ENCODE measurements around the gene EID3.
"Not testable (repeated sequence)": the region's sequence is repeated elsewhere in the genome, so short reads cannot be mapped to it uniquely, and the experiment has no call there.

The EID3 gene

GRCh38 chr12:104303538-104304151 is at the start of gene EID3:
TSS of gene EID3 (plus strand) at chr12:104303739. CDS start at chr12:104303935, 196 bp downstream.
- Mint-ChIP-seq H3K4me1 (ENCODE audit: low read depth) (peaks cover 68% of the 10 kb centered on the region), H3K27ac (peak within 1 kb of the TSS; percentile 98), H3K9me3 (no peaks in the 10 kb centered on the region), H3K27me3 (no peaks in the 10 kb centered on the region), H3K36me3 (ENCODE audit: low read depth) (peaks cover 91% of the 10 kb centered on the region), H3K4me3 (peak within 1 kb of the TSS; percentile 82)
- DNase-seq = peak; percentile 94

GRCh38 chr12:104257913-104258472 is 45.5 kb upstream of the EID3 start:
- H3K36me3 Mint-ChIP-seq (ENCODE audit: low read depth) = no peaks in the 10 kb centered on the region
- H3K27me3 Mint-ChIP-seq = no peaks in the 10 kb centered on the region
- H3K27ac Mint-ChIP-seq = no peak overlapping the region
- no peak overlapping the region for H3K4me3 Mint-ChIP-seq
- no peak for DNase-seq
- H3K4me1 Mint-ChIP-seq (ENCODE audit: low read depth) = no peaks in the 10 kb centered on the region
- H3K9me3 Mint-ChIP-seq = no peaks in the 10 kb centered on the region

- H3K9me3 Mint-ChIP-seq = no peaks in the 10 kb centered on the region
Measured at GRCh38 chr12:104258476-104259067, 45.0 kb upstream of the EID3 start.

GRCh38 chr12:104263026-104263425 is 40.5 kb upstream of the EID3 start:
- H3K4me1 Mint-ChIP-seq (ENCODE audit: low read depth) = no peaks in the 10 kb centered on the region
- no peak for DNase-seq
- no peaks in the 10 kb centered on the region for H3K27me3 Mint-ChIP-seq
- H3K9me3 Mint-ChIP-seq = no peaks in the 10 kb centered on the region
- no peaks in the 10 kb centered on the region for H3K36me3 Mint-ChIP-seq (ENCODE audit: low read depth)
- no peak overlapping the region for H3K4me3 Mint-ChIP-seq
- no peak overlapping the region for H3K27ac Mint-ChIP-seq

More at GRCh38 chr12:104258476-104259067, 45.0 kb upstream of the EID3 start:
- no peaks in the 10 kb centered on the region for H3K27me3 Mint-ChIP-seq
- no peaks in the 10 kb centered on the region for H3K36me3 Mint-ChIP-seq (ENCODE audit: low read depth)
- no peak for DNase-seq
- H3K4me1 Mint-ChIP-seq (ENCODE audit: low read depth) = no peaks in the 10 kb centered on the region
- H3K27ac Mint-ChIP-seq = no peak overlapping the region
- no peak overlapping the region for H3K4me3 Mint-ChIP-seq

GRCh38 chr12:104263580-104264358 is 39.8 kb upstream of the EID3 start:
- H3K36me3 Mint-ChIP-seq (ENCODE audit: low read depth) = no peaks in the 10 kb centered on the region

GRCh38 chr12:104265436-104265835 is 38.1 kb upstream of the EID3 start:
- not testable (repeated sequence) for DNase-seq; H3K36me3 Mint-ChIP-seq (ENCODE audit: low read depth); H3K27me3 Mint-ChIP-seq; H3K4me1 Mint-ChIP-seq (ENCODE audit: low read depth); H3K27ac Mint-ChIP-seq; H3K4me3 Mint-ChIP-seq; H3K9me3 Mint-ChIP-seq

More at GRCh38 chr12:104263580-104264358, 39.8 kb upstream of the EID3 start:
- H3K9me3 Mint-ChIP-seq = no peaks in the 10 kb centered on the region
- no peak overlapping the region for H3K27ac Mint-ChIP-seq
- no peak for DNase-seq
- H3K4me3 Mint-ChIP-seq = no peak overlapping the region
- H3K4me1 Mint-ChIP-seq (ENCODE audit: low read depth) = no peaks in the 10 kb centered on the region
- H3K27me3 Mint-ChIP-seq = no peaks in the 10 kb centered on the region

GRCh38 chr12:104272938-104273337 is 30.6 kb upstream of the EID3 start:
- H3K9me3 Mint-ChIP-seq = no peaks in the 10 kb centered on the region
- H3K27me3 Mint-ChIP-seq = no peaks in the 10 kb centered on the region
- no peaks in the 10 kb centered on the region for H3K36me3 Mint-ChIP-seq (ENCODE audit: low read depth)
- no peak for DNase-seq
- peaks cover 9% of the 10 kb centered on the region for H3K4me1 Mint-ChIP-seq (ENCODE audit: low read depth)
- no peak overlapping the region for H3K4me3 Mint-ChIP-seq
- H3K27ac Mint-ChIP-seq = no peak overlapping the region

- no peak for DNase-seq
- Mint-ChIP-seq H3K4me1 (ENCODE audit: low read depth) (peaks cover 9% of the 10 kb centered on the region), H3K27ac (no peak overlapping the region), H3K27me3 (no peaks in the 10 kb centered on the region), H3K36me3 (ENCODE audit: low read depth) (no peaks in the 10 kb centered on the region), H3K9me3 (no peaks in the 10 kb centered on the region), H3K4me3 (no peak overlapping the region)
Measured at GRCh38 chr12:104273503-104273902, 30.0 kb upstream of the EID3 start.

- H3K27me3 Mint-ChIP-seq = no peaks in the 10 kb centered on the region
Measured at GRCh38 chr12:104274811-104275210, 28.7 kb upstream of the EID3 start.

GRCh38 chr12:104275689-104276088 is 27.9 kb upstream of the EID3 start:
- Mint-ChIP-seq H3K27me3 (no peaks in the 10 kb centered on the region), H3K9me3 (no peaks in the 10 kb centered on the region), H3K27ac (no peak overlapping the region), H3K4me1 (ENCODE audit: low read depth) (peaks cover 16% of the 10 kb centered on the region), H3K36me3 (ENCODE audit: low read depth) (no peaks in the 10 kb centered on the region), H3K4me3 (no peak overlapping the region)
- no peak for DNase-seq

More at GRCh38 chr12:104274811-104275210, 28.7 kb upstream of the EID3 start:
- no peak overlapping the region for H3K4me3 Mint-ChIP-seq
- H3K36me3 Mint-ChIP-seq (ENCODE audit: low read depth) = no peaks in the 10 kb centered on the region
- no peak overlapping the region for H3K27ac Mint-ChIP-seq
- H3K4me1 Mint-ChIP-seq (ENCODE audit: low read depth) = peaks cover 9% of the 10 kb centered on the region
- no peak for DNase-seq
- no peaks in the 10 kb centered on the region for H3K9me3 Mint-ChIP-seq

GRCh38 chr12:104276273-104277131 is 27.0 kb upstream of the EID3 start:
- H3K27ac Mint-ChIP-seq = no peak overlapping the region
- H3K36me3 Mint-ChIP-seq (ENCODE audit: low read depth) = no peaks in the 10 kb centered on the region

GRCh38 chr12:104279164-104279563 is 24.4 kb upstream of the EID3 start:
- Mint-ChIP-seq H3K36me3 (ENCODE audit: low read depth) (no peaks in the 10 kb centered on the region), H3K9me3 (no peaks in the 10 kb centered on the region), H3K4me1 (ENCODE audit: low read depth) (peaks cover 20% of the 10 kb centered on the region), H3K27me3 (no peaks in the 10 kb centered on the region), H3K27ac (no peak overlapping the region), H3K4me3 (no peak overlapping the region)
- DNase-seq = no peak

More at GRCh38 chr12:104276273-104277131, 27.0 kb upstream of the EID3 start:
- no peaks in the 10 kb centered on the region for H3K27me3 Mint-ChIP-seq
- H3K9me3 Mint-ChIP-seq = no peaks in the 10 kb centered on the region
- DNase-seq = no peak
- H3K4me3 Mint-ChIP-seq = no peak overlapping the region
- peaks cover 20% of the 10 kb centered on the region for H3K4me1 Mint-ChIP-seq (ENCODE audit: low read depth)

GRCh38 chr12:104280111-104280510 is 23.4 kb upstream of the EID3 start:
- DNase-seq = no peak
- Mint-ChIP-seq H3K36me3 (ENCODE audit: low read depth) (no peaks in the 10 kb centered on the region), H3K27ac (no peak overlapping the region), H3K4me1 (ENCODE audit: low read depth) (peaks cover 20% of the 10 kb centered on the region), H3K9me3 (no peaks in the 10 kb centered on the region), H3K27me3 (no peaks in the 10 kb centered on the region), H3K4me3 (no peak overlapping the region)

Data from activated T-cell treated with anti-CD3 and anti-CD28 coated beads, Interleukin-2, amount 50 U/mL, for 24 hours (primary cell).